GM18867 (cell line): ENCODE results near the gene CAPN5.
"Not testable (repeated sequence)": the region's sequence is repeated elsewhere in the genome, so short reads cannot be mapped to it uniquely, and the experiment has no call there.

Experiments used
- ATAC-seq: cut with Tn5 transposase; IDR thresholded peaks from one replicate; pipeline ENCODE4 v1.9.1; 2021; ENCODE audit warnings: mild to moderate bottlenecking, moderate library complexity; ENCODE audit not compliant: unreplicated experiment

CAPN5 gene

DNA sequence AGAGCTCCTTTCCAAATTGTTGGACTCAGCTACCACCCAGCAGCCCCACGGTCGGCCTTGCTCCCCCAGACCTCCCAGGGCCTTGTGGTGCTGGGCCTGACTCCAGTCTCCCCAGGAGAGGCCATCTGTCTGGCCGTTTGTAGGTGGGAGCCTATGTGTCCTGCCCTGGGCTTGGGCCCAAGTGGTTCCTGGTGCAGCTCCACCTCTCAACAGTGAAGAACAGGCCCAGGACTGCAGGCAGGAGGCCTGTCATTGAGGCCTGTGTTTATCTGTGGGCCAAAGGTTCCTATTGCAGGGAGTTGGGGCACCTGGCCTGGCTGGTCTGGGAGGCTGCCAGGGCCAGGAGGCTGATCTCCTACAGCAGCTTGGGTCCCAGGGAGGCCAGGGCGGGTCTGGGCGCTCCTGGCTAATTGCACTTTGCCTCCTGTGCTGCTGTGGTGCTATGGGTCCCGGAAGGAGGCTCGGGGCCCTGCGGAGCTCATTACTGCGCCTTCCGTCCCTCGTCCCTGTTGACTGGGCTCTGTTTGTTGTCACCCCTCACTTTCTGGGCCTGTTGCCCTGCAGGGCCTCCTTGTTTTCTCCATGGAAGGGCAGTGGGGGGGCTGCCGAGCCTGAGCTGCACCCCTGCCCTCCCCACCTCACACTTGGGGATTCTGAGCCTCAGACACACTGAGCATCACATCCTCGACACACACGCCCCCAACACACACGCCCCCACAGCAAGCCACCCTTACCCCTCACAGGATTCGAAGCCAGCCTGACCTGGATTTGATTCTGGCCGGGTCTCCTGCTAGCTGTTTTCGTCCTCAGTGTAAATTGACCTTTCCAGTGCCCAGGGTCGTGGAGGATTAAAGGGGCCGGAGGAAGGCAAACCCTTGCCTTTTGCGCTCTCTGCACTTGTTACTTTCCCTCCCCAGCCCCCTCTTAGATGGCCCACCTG is 29.1 kb downstream of the CAPN5 start:
- no peak for ATAC-seq

DNA sequence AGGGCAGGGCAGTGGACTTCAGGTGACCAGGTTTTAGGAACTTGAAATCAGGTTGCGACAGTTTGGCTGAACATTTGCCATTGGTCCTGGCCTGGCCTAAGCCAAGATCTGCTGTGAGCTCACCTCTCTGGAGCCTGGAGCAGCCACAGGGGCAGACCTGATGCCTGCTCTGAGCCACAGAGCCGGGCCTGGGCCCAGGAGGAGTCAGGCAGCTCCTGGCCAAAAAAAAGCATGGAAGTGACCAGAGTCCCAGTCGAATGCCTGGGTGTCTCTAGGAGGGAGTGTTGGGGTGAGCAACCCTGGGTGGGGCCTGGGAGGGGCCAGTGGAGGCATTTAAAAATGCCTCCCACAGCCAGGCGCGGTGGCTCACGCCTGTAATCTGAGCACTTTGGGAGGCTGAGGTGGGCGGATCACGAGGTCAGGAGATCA is 29.8 kb downstream of the CAPN5 start:
- no peak for ATAC-seq

DNA sequence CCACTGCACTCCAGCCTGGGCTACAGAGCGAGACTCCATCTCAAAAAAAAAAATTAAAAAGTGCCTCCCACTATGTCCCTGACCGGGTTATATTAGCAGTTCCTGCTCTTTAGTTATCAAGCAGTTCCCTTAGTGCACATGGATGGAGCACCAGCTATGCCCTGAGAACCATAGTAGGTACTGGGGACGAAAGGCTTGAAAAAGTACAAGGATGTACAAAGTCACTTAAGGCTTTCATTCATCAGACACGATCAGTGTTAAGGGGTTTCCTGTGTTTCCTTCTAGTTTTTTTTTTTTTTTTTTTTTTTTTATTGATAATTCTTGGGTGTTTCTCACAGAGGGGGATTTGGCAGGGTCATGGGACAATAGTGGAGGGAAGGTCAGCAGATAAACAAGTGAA is 30.4 kb downstream of the CAPN5 start:
- not testable (repeated sequence) for ATAC-seq

DNA sequence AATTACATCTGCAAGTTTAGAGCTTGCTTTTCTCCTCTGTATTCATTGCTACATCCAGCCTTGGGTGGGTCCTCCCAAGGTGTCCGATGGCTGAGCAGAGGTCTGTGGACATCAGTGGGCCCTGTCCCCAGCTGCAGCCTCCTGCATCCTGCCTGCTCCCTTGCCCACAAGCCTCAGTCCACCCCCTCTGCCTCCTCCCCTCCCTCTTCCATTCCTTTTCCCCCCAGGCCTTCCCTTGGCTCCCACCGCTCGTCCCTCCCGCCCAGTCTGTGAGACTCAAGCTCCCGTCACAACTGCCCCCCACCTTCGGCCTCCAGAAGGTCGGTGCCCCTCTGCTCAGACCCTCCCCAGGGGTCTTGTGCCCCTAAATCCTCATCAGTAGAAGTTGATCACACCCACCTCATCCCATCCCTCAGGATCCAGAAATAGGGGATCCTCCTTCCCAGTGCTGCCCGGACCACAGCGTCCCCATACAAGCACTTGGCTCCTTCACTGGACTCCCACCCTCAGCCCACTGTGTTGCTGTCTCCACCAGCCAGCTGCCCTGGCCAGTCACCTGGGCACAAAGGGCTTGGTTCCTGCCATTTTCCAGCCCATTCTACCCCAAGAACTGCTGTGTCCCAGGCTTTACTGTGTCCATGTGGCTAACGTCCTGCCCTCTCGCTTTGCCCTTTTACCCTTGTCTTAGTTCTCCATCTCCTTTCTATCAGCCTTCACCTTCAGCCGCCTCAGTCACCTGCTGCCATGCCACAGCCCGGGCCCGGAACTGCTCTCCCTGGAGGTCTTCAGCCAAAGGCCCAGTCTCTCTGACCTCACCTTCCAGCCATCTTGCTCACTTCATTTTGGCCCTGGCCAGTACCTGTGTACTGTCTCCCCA is 33.6 kb downstream of the CAPN5 start:
- no peak for ATAC-seq

DNA sequence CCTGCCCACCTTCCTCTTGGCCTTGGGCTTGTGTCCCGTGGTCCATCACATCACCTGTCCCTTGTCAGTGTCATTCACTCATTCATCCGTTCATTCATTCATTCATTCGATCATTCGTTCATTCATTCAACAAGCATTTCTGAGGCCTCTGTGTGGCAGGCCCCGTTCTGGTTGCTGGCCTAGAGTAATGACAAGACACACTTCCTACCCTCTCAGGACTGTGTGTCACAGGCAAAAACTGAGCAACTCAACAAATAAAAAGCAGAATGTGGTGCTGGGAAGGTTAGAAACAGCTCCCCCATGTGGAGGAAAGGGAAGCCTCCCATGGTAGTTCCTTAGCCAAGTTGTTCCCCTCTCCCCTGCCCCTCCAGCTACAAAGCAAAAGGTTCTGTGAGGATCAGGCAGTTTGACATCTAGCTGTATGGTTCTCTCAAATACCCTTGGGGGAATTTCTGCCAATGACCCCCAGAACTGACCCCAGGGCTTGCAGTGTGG is 34.3 kb downstream of the CAPN5 start:
- ATAC-seq, result no peak

DNA sequence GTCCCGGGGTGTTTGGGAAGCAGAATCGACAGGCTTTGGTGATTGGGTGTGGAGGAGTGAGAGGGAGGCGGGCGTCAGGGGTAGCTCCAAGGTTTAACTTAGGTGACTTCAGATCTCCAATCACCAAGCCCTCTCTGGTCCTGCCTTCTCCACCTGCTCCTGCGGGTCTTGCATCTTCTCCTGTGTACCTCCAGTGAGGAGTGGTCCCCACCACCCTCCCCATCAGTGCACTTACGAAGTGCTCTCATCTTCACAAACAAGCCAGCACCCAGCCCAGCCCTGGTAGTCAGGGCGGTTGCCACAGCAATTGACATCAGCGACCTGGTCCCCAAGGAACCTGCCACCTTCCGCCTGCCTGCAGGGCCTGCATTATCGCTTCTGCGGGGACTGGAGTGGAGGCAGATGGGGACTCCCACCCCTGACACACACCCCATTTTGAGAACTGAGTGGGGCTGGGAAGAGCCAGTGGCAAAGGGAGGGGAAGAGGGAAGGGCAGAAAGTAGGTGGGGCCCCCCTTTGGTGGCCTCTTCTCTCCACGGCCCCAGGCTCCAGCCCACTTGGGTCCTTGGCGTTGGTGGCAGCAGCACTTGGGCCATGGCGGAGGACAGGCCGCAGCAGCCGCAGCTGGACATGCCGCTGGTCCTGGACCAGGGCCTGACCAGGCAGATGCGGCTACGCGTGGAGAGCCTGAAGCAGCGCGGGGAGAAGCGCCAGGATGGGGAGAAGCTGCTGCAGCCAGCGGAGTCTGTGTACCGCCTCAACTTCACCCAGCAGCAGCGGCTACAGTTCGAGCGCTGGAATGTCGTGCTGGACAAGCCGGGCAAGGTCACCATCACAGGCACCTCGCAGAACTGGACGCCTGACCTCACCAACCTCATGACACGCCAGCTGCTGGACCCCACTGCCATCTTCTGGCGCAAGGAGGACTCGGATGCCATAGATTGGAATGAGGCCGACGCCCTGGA is 35.8 kb downstream of the CAPN5 start, which contains the start of gene OMP:
Gene OMP (plus strand): TSS at position 595 of the 965 bp plus-strand sequence. CDS start 0 bp downstream, at position 595.
- no peak for ATAC-seq

DNA sequence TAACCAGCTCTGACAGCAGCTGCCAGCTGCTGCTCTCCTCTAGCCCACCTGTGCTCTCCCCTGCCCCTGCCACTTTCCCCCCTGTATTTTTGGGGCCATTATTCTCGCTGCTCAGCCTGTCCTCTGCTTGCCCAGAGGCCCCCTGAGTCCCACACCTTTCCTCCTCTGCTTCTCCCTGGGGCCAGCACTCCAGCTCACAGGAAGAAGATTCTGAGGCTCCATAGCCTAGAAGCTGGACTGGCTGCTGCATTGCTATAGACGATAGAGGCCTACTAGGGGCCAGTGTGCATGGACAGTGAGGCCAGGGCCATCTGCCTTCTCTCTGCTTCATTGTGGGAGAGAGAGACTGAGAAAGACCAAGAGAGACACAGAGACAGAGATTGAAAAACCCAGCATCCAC is 36.5 kb downstream of the CAPN5 start:
- ATAC-seq, result no peak

DNA sequence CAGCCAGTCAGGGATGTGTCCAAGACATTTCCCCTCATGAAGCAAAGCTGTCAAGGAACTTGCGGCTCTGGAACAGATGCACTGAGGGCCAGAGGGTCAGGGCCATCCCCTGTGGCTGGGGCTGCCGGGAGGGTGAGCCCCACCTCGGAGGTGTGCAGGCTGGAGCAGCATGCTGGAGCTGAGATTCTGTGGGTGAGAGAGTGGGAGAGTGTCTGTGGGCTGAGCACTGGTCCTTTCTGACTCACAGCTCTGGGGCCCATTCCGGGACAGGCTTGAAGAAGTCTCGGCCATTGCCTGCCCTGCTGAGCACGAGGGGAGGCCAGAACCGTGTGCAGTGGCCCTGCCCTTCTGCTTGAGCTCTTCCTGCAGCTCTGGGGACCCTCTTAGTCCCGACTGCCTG is 38.0 kb downstream of the CAPN5 start:
- no peak for ATAC-seq

DNA sequence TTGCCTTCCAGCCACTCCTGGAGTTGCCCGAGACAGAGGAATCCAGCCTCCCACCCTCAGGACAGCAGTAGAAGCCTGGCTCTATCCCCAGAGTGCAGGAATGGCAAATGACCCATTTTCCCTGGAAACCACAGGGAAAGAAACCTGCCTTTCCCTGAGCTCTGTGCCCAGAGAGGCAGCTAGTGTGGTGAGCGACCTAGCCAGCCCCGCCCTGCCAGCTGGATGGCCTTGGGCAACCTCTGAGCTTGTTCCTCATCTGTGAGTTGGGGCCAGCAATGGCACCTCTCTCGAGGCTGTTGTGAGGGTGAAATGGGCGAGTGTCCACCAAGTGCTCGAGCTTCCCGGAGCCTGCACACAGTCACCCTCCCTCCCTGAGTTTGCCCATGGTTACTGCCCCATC is 39.5 kb downstream of the CAPN5 start:
- no peak for ATAC-seq

DNA sequence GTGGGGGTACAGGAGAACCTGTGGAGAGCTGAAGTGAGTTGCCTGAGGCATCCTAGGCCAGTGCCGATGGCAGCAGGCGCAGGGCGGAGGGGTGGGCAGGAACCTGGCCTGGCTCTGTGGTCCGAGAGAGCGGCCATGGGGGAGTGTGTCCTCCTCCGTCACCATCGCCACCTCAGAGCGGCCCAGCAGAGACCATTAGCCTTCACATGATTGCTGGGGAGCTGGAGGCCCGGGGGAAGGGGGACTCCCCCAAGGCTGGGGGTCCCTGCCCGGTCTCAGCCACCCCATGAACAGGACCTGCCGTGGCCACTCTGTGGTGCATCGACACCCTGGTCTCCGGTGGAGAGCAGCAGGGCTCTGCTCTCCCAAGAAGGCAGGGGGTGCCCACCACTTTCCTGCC is 40.0 kb downstream of the CAPN5 start:
- no peak for ATAC-seq

DNA sequence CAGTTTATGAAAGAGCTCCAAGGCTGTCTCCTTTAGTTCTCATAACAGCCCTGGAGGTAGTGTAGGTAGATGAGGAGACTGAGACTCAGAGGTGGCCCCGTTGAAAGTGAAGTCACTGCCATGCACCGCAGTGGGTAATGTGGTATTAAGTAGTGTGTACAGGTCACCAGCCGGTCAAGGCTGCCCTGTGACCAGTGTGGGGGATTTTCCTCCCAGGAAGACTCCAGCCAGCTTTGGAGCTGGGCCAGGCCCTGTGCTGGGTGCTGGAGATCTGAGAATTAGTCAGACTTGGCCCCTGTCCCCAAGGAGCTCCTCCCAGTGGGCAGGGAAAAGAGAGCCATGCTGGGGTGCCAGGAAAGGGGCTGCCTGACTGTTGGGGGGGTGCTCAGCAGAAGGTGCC is 41.2 kb downstream of the CAPN5 start:
- ATAC-seq, result no peak

DNA sequence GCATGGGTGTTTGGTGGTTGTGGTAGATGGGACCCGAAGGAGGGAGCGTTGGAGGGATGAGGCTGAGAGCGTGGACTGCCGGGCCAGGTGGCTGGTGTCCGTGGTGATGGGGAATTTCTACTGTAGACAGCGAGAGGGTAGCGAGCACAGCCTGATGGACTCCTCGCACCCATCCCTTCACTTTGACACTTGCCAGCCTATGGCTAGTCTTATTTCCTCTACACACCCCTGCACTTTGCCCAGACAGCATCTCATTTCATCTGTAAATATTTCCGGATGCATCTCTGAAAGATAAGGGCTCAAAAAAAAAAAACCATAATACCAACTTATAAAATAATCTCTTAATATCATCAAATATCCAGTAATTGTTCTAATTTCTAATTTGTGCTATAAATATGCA is 41.7 kb downstream of the CAPN5 start:
- no peak for ATAC-seq

DNA sequence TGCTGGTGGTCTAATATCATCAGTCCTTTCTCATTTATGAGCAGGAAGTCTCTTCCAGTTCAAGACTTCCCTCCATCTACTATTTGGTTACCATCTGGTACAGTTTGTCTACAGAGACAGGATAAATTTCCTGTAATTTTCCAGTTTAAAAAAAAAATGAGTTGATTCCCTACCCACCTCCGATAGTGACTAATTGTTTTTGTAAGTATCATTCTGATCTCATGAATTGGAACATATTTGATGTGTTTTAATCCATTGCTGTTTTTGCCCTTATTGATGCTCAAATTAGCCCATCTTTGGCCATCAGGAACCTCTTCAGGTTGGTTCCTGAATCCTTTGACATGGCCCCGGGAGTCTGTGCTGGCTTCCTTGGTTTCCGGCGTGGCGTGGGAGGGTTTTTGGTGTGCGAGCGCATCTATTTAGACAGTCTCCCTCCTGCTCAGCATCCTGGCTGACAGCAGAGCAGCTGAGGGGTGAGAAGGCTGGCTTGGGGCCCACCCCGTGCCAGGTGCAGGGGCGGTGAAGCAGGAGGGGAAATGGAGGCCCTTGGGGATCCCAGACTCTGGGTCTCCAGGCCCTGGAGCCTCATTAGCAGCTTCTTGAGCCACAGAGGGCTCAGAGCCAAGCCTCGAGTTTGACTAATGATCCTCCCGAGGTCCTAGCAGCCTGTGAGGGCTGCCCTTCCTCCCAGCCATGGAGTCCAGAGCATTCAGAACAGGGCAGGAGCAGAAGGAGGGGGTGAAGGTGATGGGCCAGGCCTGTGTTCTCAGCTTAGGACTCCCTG is 42.7 kb downstream of the CAPN5 start:
- no peak for ATAC-seq

DNA sequence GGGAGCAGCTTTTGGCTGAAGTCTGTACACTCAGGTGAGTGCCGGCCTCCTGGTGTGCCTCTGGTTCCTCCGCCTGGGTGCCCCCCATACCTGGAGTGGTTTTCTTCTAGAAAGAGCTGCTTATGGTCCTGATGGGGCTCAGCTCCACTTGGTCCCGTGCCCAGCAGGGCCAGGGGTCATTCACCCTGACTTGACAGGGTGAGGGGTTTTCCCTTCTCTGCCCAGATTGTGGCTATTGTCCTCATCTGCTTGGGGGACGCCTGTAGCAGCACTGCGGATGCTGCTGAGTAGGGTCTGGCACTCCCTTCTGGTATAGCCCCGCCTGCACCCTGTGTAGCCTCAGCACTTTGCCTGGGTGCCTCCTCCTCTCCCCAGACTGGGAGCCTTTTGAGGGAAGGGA is 44.1 kb downstream of the CAPN5 start:
- no peak for ATAC-seq

DNA sequence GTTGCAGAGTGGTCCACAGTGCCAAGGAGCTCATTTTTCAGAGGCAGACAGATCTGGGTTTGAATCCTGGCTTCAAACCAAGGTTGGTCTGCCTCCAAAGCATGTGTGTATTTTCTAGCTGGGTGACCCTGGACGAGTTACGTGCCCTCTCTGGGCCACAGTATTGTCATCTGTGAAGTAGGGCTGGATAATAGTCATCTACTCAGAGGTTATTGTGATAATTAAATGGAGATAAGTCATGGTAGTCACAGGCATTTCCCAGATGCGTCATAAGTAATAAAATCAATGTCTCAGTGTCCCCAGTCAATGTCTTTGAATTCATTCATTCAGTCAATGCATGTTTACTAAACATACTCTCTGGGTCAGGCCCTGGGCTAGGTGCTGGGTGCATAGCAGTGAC is 44.5 kb downstream of the CAPN5 start:
- no peak for ATAC-seq

DNA sequence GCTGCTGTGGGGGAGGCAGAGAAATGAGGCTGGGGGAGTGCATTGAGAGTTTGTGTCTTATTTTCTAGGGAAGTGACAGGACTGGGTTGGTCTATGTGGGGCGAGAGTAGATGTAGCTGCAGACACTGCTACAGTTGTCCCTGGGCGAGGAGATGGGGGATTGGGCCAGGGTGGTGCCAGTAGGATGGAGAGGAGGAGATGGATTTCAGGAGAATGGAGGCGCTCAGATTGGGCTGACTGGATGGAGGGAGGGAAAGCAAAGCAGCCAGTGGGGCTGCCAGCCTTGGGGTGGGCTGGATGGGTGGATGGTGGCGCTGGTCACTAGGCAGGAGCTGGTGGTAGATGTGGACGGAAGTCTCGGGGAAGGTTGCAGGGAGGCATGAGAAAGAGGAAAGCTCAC is 45.2 kb downstream of the CAPN5 start:
- no peak for ATAC-seq

DNA sequence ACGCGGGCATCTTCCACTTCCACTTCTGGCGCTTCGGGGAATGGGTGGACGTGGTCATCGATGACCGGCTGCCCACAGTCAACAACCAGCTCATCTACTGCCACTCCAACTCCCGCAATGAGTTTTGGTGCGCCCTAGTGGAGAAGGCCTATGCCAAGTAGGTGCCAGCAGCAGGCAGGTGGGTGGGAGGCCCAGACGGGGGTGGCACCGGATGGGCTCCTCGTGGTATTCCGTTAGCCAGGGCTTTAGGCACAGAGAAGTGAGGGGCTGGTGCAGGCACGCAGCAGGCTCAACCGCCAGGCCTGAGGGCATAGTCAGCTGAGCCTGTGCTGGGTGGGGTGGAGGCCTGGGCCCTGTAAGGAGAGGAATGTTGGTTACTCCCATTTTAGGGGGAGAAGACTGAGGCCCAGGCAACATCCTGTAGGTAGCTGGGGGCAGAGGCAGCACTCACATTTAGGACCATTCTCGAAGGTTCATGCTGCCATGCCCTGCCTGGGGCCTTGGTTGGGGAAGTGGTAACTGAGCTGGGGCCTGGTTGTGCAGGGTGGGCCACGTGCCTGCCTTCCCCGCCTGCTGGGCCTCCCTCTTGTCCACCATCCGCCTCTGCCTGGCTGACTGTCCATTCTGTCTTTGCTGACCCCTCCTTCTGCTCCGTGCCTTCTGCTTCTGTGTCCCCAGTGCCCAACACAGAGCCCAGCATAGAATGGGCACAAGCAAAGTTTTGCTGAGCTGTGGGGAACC is 46.0 kb downstream of the CAPN5 start:
- ATAC-seq, result no peak

DNA sequence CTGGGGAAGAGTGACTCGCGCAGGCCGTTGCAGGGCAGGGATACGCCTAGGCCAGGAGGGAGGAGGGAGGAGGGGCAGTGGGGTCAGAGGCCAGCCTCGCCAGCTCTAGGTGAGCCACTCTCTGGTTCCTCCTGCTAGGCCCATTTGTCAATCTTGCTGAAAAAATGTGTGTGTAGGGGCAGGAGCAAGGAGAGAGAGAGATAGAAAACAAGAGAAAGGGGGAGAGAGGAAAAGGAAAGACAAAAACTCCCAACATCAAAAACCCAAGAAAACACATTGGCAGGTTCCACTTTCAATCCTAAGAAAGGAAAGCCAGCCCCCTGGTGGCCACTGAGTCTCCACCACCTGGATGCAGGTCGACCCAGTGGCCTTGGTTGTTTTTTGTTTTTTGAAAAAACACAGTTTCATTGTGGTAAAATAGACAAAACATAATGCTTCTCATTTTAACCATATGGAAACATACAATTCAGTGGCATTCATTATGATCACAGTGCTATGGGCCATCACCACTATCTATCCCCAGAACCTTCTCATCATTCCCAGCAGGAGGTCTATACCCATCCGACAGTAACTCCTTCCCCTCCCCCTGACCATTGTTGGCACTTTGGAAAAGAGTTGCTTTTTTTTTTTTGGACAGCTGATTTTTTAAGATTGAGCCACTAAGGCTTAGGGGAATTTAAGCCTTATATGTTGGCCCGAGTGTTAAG is 46.8 kb downstream of the CAPN5 start:
- ATAC-seq, result no peak
